ENCODE measurements around the gene BFAR. TPM values are rescaled to one million over a fixed set of nuclear protein-coding genes. Genes with fewer than 3 reads are reported as not detected.
A peak's percentile ranks its signal among the peaks of the same experiment; 100 is the strongest.
"Not testable (repeated sequence)": the region's sequence is repeated elsewhere in the genome, so short reads cannot be mapped to it uniquely, and the experiment has no call there.

Gene BFAR
- total RNA-seq, 1 donor from 2014 or later: 63.4 TPM

DNA sequence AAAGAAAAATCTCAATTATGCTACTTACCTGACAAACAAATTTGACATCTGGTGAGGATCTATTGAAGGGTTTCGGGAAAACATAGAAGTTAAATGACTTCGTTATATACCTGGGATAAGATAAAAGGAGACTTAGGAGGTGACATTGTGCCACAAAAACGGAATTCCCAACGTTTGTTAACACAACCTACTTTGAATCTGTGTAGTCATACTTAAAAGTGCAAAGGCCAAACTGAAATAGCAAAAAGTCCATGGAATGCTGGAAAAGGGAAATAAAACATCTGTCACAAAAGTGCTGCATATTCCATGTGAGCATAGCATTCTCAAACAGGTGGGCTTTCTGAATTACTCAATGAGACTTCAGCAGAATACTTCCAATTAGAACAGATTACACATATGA lies 5.7 kb upstream of the BFAR start:
- Mint-ChIP-seq H3K4me3 (no peak overlapping the region), H3K9me3 (peaks cover 3% of the 10 kb centered on the region), H3K36me3 (ENCODE audit: low read depth) (peaks cover 43% of the 10 kb centered on the region), H3K27me3 (no peaks in the 10 kb centered on the region), H3K4me1 (peaks cover 30% of the 10 kb centered on the region), H3K27ac (no peak overlapping the region)
- no peak for DNase-seq
- intact Hi-C loops (cut with micrococcal nuclease): no loop called here

DNA sequence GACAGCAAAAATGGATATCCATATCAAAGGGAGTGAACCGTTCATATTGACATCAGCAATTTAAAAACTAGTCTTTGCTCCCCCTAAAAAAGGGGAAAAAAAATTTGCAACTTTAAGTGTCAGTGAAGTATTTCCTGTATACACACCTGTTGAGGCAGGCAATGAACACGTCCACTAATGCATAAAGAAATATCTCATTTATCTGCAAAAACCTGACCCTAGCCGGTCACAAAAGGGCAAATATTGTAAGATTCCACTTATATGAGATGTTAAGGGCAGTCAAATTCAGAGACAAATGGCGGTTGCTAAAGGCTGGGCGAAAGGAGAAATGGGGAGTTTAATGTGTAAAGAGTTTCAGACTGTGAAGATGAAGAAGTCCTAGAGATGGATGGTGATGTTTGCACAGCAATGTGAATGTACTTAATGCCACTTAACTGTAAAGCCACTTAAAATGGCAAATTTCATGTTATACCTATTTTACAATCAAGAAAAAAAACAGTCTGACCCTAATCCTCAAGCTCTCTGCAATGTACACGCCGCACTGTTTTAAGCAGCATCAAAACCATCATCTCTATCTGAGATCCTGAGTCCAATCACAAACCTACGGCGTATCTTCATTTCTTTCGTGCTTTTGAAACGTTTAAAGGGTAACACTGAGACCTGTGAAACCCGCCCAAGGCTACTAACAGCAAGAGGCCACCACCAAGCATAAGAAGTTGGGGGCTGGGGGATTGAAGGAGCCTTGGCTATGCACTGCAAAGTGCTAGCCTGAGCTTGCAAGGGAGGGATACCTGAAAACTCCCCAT lies 3.7 kb upstream of the BFAR start:
- Mint-ChIP-seq H3K27ac (peak overlapping the region; percentile 96), H3K36me3 (ENCODE audit: low read depth) (peaks cover 40% of the 10 kb centered on the region), H3K27me3 (no peaks in the 10 kb centered on the region), H3K4me1 (peaks cover 34% of the 10 kb centered on the region), H3K4me3 (peak overlapping the region; percentile 95), H3K9me3 (peaks cover 3% of the 10 kb centered on the region)
- intact Hi-C loops (cut with micrococcal nuclease): loop anchor here (2.0 kb wide), 1 partner anchor 328 kb away; no protein-coding TSS in a partner anchor
- peak; percentile 58 for DNase-seq

DNA sequence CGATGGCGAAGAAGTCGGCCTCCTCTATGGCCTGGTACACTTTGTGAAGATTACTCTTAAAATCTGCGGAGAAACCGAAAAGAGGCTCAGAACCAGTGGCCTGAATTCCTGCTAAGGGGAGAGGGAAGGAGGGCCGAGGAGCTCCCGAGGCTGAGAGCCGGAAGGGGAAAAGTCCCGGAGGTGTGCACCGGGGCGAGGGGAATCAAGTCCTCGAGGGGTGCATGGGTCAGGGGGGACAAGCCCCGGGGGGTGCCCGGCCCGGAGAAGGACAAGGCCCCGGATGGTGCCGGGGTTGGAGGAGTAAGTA lies 3.2 kb upstream of the BFAR start:
- DNase-seq: no peak
- Mint-ChIP-seq H3K4me1 (peaks cover 39% of the 10 kb centered on the region), H3K36me3 (ENCODE audit: low read depth) (peaks cover 38% of the 10 kb centered on the region), H3K9me3 (peaks cover 3% of the 10 kb centered on the region), H3K4me3 (peak overlapping the region; percentile 95), H3K27me3 (no peaks in the 10 kb centered on the region), H3K27ac (peak overlapping the region; percentile 96)
- intact Hi-C loops (cut with micrococcal nuclease): loop anchor here (2.0 kb wide), 1 partner anchor 329 kb away; no protein-coding TSS in a partner anchor

DNA sequence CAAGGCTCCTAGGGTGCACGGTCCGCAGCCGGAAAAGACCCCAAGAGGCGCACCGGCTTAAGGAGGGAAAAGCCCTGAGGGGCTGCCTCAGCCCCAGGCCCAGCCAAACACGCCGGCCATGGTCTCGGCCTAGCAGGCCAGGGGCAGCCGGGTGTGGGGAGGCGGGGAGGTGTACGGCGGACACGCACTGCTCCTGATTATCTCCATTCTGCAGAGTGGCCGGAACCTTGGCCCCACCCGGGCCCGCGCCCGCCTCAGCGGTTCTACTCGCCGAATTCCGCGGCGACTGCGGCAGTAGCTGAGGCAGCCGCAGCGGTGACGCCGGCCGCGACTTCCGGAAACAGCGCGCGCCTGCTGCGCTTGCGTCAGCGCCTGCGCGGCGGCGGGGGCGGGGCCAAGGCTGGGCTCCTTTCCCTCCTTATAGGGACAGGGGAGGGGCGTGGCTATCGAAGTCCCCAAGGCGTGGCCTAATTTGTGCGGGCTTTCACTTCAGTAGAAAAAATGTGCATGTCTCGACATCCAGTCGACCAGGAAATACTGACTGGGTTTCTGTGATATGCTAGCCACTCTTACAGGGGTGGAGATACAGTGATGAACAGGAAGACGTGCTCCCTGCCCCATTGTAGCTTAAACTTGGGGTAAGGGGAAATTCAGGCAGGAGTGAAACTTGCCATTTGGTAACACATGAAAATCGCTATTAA lies 2.7 kb upstream of the BFAR start, which contains the start of gene PARN:
Gene PARN, minus strand, starts transcription at position 342 of the 701 bp plus-strand sequence. Its CDS starts 135 bp downstream, at position 207.
- peak; percentile 99 for DNase-seq
- Mint-ChIP-seq H3K27me3 (no peaks in the 10 kb centered on the region), H3K27ac (peak within 1 kb of the TSS; percentile 96), H3K4me3 (peak within 1 kb of the TSS; percentile 95), H3K9me3 (peaks cover 3% of the 10 kb centered on the region), H3K4me1 (peaks cover 43% of the 10 kb centered on the region), H3K36me3 (ENCODE audit: low read depth) (peaks cover 34% of the 10 kb centered on the region)
- intact Hi-C loops (cut with micrococcal nuclease): loop anchor here (1.0 to 5.0 kb wide), 4 partner anchors 329 to 1012 kb away; partner anchors contain the start of genes ERCC4 and MARF1

DNA sequence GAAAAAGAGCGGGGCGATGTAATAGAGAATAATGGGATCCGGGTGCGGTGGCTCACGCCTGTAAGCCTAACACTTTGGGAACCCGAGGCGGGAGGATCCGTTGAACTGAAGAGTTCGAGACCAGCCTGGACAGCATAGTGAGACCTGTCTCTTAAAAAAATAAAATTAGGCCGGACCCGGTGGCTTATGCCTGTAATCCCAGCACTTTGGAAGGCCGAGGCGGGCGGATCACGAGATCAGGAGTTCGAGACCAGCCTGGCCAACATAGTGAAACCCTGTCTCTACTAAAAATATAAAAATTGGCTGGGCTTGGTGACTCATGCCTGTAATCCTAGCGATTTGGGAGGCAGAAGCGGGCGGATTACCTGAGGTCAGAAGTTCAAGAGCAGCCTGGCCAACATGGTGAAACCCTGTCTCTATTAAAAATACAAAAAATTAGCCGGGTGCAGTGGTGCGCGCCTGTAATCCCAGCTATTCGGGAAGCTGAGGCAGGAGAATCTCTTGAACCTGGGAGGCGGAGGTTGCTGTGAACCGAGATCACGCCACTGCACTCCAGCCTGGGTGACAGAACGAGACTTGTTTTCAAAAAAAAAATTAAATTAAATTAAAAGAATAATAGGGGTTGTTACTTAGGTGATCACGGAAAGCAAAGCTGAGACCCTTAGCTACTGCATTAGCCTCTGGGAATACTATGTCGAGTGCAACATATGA lies 2.0 kb upstream of the BFAR start:
- not testable (repeated sequence) for DNase-seq, H3K27me3 Mint-ChIP-seq, H3K9me3 Mint-ChIP-seq
- peaks cover 29% of the 10 kb centered on the region for H3K36me3 Mint-ChIP-seq (ENCODE audit: low read depth)
- peaks cover 42% of the 10 kb centered on the region for H3K4me1 Mint-ChIP-seq
- intact Hi-C loops (cut with micrococcal nuclease): loop anchor here (1.0 to 5.0 kb wide), 3 partner anchors 345 to 1012 kb away; partner anchors contain the start of genes ERCC4 and MARF1
- peak overlapping the region; percentile 95 for H3K4me3 Mint-ChIP-seq
- peak overlapping the region; percentile 96 for H3K27ac Mint-ChIP-seq

DNA sequence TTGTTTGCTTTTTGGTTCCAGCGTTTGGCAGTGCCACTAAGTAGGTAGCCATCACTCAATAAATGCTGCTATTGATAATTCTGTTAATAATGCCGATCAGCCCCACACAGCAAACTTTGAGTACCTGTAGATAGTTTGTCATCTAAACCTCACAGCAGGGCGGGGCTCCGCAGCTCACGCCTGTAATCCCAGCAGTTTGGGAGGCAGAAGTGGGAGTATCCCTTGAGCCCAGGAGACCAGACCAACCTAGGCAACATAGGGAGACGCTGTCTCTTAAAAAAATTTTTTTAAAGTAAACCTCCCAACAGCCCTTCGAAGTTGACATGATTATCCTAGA lies 1.6 kb downstream of the BFAR start:
- Mint-ChIP-seq H3K4me1 (peaks cover 39% of the 10 kb centered on the region), H3K4me3 (peak overlapping the region; percentile 100), H3K27me3 (no peaks in the 10 kb centered on the region), H3K36me3 (ENCODE audit: low read depth) (peaks cover 18% of the 10 kb centered on the region), H3K9me3 (peaks cover 3% of the 10 kb centered on the region), H3K27ac (peak overlapping the region; percentile 100)
- intact Hi-C loops (cut with micrococcal nuclease): loop anchor here (5.0 kb wide), 2 partner anchors 712 to 1008 kb away; partner anchors contain the start of genes ERCC4 and MARF1
- no peak for DNase-seq

DNA sequence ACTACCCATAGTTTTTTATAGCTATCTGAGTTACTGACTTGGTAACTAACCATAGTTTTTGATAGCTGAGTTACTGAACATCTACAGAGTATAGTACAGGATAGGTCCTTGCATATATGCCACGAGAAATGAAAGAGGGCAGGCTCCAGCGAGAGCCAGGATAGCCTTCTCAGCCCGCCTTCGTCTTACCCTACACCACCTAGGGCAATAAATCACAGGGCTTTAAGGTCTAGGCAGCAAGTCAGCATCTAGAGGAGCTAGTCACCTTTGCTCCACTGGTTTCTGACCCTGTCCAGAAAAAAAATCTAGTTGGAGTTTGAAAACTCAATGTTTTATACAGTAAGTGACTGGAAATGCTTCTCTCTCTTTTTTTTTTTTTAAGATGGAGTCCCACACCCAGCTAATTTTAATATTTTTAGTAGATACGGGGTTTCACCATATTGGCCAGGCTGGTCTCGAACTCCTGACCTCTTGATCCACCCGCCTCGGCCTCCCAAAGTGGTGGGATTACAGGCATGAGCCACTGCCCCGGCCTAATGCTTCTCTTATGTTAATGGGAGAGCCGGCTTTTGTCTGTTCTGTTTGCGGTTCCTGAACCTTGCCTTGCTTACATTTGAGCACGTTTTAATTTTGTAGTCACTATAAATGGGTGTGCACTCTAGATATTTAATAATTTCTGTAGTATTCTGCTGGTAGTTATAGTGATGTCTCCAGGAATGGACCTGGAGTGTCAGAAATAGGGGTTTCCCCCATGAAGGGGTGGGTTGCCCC lies 2.8 kb downstream of the BFAR start:
- Mint-ChIP-seq H3K36me3 (ENCODE audit: low read depth) (peaks cover 24% of the 10 kb centered on the region), H3K4me3 (no peak overlapping the region), H3K27ac (no peak overlapping the region), H3K9me3 (no peaks in the 10 kb centered on the region), H3K27me3 (no peaks in the 10 kb centered on the region), H3K4me1 (peaks cover 45% of the 10 kb centered on the region)
- no peak for DNase-seq
- intact Hi-C loops (cut with micrococcal nuclease): no loop called here

DNA sequence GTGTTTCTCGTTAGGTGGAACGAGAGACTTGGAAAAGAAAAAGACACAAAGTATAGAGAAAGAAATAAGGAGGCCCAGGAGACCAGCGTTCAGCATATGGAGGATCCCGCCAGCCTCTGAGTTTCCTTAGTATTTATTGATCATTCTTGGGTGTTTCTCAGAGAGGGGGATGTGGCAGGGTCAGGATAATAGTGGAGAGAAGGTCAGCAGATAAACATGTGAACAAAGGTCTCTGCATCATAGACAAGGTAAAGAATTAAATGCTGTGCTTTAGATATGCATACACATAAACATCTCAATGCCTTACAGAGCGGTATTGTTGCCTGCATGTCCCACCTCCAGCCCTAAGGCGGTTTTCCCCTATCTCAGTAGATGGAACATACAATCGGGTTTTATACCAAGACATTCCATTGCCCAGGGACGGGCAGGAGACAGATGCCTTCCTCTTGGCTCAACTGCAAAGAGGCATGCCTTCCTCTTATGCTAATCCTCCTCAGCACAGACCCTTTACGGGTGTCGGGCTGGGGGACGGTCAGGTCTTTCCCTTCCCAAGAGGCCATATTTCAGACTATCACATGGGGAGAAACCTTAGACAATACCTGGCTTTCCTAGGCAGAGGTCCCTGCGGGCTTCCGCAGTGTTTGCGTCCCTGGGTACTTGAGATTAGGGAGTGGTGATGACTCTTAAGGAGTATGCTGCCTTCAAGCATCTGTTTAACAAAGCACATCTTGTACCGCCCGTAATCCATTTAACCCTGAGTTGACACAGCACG lies 3.6 kb downstream of the BFAR start:
- H3K27me3 Mint-ChIP-seq; H3K9me3 Mint-ChIP-seq; H3K4me3 Mint-ChIP-seq; H3K27ac Mint-ChIP-seq; DNase-seq; intact Hi-C loops (cut with micrococcal nuclease): not testable (repeated sequence)
- peaks cover 29% of the 10 kb centered on the region for H3K36me3 Mint-ChIP-seq (ENCODE audit: low read depth)
- H3K4me1 Mint-ChIP-seq: peaks cover 49% of the 10 kb centered on the region

DNA sequence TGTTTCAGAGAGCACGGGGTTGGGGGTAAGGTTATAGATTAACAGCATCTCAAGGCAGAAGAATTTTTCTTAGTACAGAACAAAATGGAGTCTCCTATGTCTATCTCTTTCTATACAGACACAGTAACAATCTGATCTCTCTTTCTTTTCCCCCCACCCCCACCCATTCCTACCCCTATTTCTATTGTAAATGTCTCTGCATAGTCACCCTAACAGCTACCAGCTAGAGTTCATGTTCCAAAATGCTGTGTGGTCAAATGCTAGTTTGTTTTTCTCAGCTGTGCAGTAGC lies 4.1 kb downstream of the BFAR start:
- H3K4me3 Mint-ChIP-seq; H3K27ac Mint-ChIP-seq; DNase-seq; intact Hi-C loops (cut with micrococcal nuclease); H3K9me3 Mint-ChIP-seq; H3K27me3 Mint-ChIP-seq: not testable (repeated sequence)
- Mint-ChIP-seq H3K36me3 (ENCODE audit: low read depth) (peaks cover 30% of the 10 kb centered on the region), H3K4me1 (peaks cover 48% of the 10 kb centered on the region)

DNA sequence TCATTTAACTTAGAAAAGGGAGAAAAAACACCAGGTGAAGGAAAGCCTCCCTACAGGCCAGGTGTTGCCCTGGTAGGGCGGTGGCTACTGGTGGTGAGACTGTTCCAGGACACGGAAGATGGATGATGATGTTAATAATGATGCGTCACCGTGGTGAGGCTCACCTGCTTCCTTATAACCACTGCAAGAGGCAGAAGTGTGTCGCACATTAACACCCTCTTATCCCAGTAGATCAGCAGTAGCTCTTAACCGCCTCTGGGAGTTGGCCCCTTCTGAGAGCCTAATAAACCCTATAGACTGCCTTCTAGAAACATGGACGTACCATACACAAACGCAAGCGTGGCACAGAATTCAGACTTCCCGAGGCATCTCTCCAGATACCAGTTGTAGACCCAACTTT lies 7.8 kb downstream of the BFAR start:
- intact Hi-C loops (cut with micrococcal nuclease): no loop called here
- no peak overlapping the region for H3K4me3 Mint-ChIP-seq
- no peaks in the 10 kb centered on the region for H3K9me3 Mint-ChIP-seq
- no peaks in the 10 kb centered on the region for H3K27me3 Mint-ChIP-seq
- H3K4me1 Mint-ChIP-seq: peaks cover 32% of the 10 kb centered on the region
- DNase-seq: no peak
- peaks cover 31% of the 10 kb centered on the region for H3K36me3 Mint-ChIP-seq (ENCODE audit: low read depth)
- no peak overlapping the region for H3K27ac Mint-ChIP-seq

DNA sequence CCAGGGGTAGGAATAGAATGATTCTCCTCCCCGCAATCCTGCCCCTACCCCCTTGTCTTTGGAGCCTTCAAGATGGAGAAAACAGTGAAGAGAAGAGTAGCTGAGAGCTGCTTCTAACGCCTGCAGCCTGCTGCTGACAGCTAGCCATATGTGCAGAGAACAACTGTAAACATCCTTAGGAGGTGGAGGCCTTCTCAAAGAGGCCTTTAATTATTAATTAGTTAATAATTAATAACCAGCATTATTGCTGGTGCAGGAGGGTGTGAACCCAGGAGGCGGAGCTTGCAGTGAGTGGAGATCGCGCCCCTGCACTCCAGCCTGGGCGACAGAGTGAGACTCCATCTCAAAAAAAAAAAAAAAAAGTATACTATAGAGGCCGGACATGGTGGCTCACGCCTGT lies 8.5 kb downstream of the BFAR start:
- H3K27ac Mint-ChIP-seq: no peak overlapping the region
- peaks cover 29% of the 10 kb centered on the region for H3K4me1 Mint-ChIP-seq
- H3K36me3 Mint-ChIP-seq (ENCODE audit: low read depth): peaks cover 31% of the 10 kb centered on the region
- H3K9me3 Mint-ChIP-seq: no peaks in the 10 kb centered on the region
- intact Hi-C loops (cut with micrococcal nuclease): no loop called here
- H3K4me3 Mint-ChIP-seq: no peak overlapping the region
- no peak for DNase-seq
- no peaks in the 10 kb centered on the region for H3K27me3 Mint-ChIP-seq

DNA sequence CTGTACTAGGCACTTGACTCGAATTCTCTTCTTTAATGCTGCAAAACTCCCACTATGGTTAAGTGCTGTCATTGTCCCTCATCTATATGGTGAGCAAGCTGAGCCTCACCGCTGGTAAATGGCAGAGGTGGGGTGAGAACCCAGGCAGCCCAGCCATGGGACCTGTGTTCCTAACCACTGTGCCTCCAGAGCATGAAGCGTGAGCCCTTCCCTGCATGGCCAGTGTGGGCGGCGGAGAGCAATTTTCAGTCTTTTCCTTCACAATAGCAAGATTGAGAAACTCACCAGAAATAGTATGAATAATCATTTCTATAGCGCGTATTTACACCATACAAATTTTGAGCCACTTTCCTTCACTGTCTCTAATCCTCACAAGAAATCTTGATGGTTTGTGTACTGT lies 9.2 kb downstream of the BFAR start:
- Mint-ChIP-seq H3K9me3 (no peaks in the 10 kb centered on the region), H3K36me3 (ENCODE audit: low read depth) (peaks cover 34% of the 10 kb centered on the region), H3K27me3 (no peaks in the 10 kb centered on the region), H3K27ac (no peak overlapping the region), H3K4me1 (peaks cover 25% of the 10 kb centered on the region), H3K4me3 (no peak overlapping the region)
- intact Hi-C loops (cut with micrococcal nuclease): no loop called here
- no peak for DNase-seq

DNA sequence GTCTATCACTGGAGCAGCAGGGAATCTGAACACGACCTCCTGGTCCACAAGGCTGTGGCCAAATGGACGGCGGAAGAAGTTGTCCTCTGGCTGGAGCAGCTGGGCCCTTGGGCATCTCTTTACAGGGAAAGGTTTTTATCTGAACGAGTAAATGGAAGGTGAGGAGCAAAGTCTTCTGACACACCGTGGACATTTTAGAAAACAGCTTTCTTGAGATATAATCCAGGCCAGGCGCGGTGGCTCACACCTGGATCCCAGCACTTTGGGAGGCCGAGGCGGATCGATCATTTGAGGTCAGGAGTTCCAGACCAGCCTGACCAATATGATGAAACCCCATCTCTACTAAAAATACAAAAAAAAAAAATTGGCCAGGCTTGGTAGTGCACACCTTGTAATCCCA lies 17.1 kb downstream of the BFAR start:
- intact Hi-C loops (cut with micrococcal nuclease): no loop called here
- Mint-ChIP-seq H3K36me3 (ENCODE audit: low read depth) (peaks cover 51% of the 10 kb centered on the region), H3K27ac (no peak overlapping the region), H3K4me1 (peaks cover 10% of the 10 kb centered on the region), H3K9me3 (no peaks in the 10 kb centered on the region), H3K4me3 (no peak overlapping the region), H3K27me3 (no peaks in the 10 kb centered on the region)
- DNase-seq: no peak

Data from activated CD4-positive, alpha-beta T cell treated with anti-CD3 and anti-CD28 coated beads, Interleukin-2, amount 10 ng/mL, durations not matched to agents 24 days and 14 days (primary cell).